Adipose tissue (tissue), 3 donors: ENCODE data around the gene UST. TPM values are rescaled to one million over a fixed set of nuclear protein-coding genes. Genes with fewer than 3 reads are reported as not detected.
"Not testable (repeated sequence)": the region's sequence is repeated elsewhere in the genome, so short reads cannot be mapped to it uniquely, and the experiment has no call there.

ENCODE experiments used
- H3K27ac ChIP-seq: one replicate; pipeline ENCODE4 v1.5.1; 2013; ENCODE audit warnings: low read depth, low read length
- WGBS, 3 donors: extraction: QIAGEN DNeasy Blood & Tissue Kit; methylation state at CpG; one replicate each; pipeline ENCODE4 v1.1.7; 2013; 5-methylcytosine and 5-hydroxymethylcytosine counted together
- polyA plus RNA-seq, 3 donors: library from polyadenylated mRNA; stranded (reverse); fragments of 200-250 nt; gene quantifications; one replicate each; pipeline ENCODE4 v1.2.3, GENCODE V29; 2013
- donor health status: healthy with polysubstance abuse.
- donor health status: Bipolar disorder and iron deficiency.
- donor health status: healthy.

Gene UST
- polyA plus RNA-seq, 3 donors = 2.4 to 17.9 (median 6.5) TPM

GRCh38 chr6:148989585-148989984 lies 242.8 kb downstream of the UST start:
- 81 to 89% (median 81%) methylated on average over 1 of the region's 1 CpG for WGBS, 3 donors
- no peak overlapping the region for H3K27ac ChIP-seq

GRCh38 chr6:148990403-148990802 lies 243.6 kb downstream of the UST start:
- H3K27ac ChIP-seq = no peak overlapping the region
- 47 to 71% (median 51%) methylated on average over 6 of the region's 6 CpGs for WGBS, 3 donors

DNA sequence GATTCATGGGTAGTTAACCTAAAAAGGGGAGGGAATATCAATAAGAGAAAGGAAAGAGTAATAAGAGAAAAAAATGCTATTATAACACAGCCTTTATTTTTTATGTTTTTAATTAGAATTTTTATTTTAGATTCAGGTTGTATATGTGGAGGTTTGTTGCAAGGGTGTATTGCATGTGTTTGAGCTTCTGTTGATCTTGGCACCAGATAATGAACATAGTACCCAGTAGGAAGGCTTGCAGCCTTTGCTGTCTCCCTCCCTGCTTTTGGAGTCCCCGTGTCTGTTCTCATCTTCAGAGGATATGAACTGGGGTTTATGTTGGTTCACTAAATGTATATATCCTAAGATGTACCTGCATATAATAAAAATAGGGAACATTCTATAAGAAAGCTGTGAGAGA lies 250.0 kb downstream of the UST start:
- 70 to 83% (median 76%) methylated on average over 1 of the region's 1 CpG for WGBS, 3 donors
- no peak overlapping the region for H3K27ac ChIP-seq

GRCh38 chr6:148997865-148998264 lies 251.0 kb downstream of the UST start:
- H3K27ac ChIP-seq = no peak overlapping the region
- WGBS, 3 donors = 65 to 80% (median 67%) methylated on average over 3 of the region's 3 CpGs

- 91 to 97% (median 92%) methylated on average over 4 of the region's 4 CpGs for WGBS, 3 donors
- H3K27ac ChIP-seq = no peak overlapping the region
Measured at GRCh38 chr6:148998704-148999103, 251.9 kb downstream of the UST start.

GRCh38 chr6:148999501-148999900 lies 252.7 kb downstream of the UST start:
- WGBS, 3 donors = 11 to 62% (median 30%) methylated on average over 1 of the region's 1 CpG
- H3K27ac ChIP-seq = no peak overlapping the region

- WGBS, 3 donors = 28 to 72% (median 30%) methylated on average over 3 of the region's 3 CpGs
- H3K27ac ChIP-seq = no peak overlapping the region
Measured at GRCh38 chr6:148999929-149000468, 253.2 kb downstream of the UST start.

- no peak overlapping the region for H3K27ac ChIP-seq
Measured at GRCh38 chr6:149001422-149001821, 254.6 kb downstream of the UST start.

DNA sequence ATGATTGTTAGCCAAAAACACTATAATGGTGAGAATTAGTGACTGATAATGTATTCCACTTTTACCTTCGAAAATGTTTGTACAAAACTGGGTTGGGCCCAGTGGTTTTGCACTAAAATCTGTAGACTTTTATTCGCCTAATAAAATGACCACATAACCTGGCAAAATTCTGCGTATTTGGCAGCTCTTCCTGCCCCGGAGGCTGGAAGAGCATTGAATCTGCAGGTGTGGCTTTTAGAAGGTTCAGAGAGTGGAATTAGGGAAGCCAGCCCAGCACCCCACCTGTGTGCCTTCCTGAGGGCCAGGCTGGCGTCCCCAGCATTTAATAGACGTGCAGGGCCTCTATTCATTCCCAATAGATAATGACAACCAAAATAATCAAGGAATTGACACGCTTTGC lies 256.7 kb downstream of the UST start:
- WGBS, 3 donors = 81 to 94% (median 93%) methylated on average over 7 of the region's 7 CpGs
- no peak overlapping the region for H3K27ac ChIP-seq

GRCh38 chr6:149004664-149005063 lies 257.8 kb downstream of the UST start:
- no peak overlapping the region for H3K27ac ChIP-seq
- 91 to 95% (median 94%) methylated on average over 4 of the region's 4 CpGs for WGBS, 3 donors

DNA sequence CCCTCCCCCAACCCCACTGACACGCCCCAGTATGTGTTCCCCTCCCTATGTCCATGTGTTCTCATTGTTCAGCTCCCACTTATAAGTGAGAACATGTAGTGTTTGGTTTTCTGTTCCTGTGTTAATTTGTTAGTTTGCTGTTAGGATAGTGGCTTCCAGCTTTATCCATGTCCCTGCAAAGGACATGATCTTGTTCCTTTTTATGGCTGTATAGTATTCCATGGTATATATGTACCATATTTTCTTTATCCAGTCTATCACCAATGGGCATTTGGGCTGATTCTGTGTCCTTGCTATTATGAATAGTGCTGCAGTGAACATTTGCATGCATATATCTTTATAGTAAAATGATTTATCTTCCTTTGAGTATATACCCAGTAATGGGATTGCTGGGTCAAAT lies 259.4 kb downstream of the UST start:
- H3K27ac ChIP-seq = not testable (repeated sequence)
- 89 to 100% (median 100%) methylated on average over 1 of the region's 1 CpG for WGBS, 3 donors

- WGBS, 3 donors = 77 to 98% (median 96%) methylated on average over 3 of the region's 3 CpGs
- no peak overlapping the region for H3K27ac ChIP-seq
Measured at GRCh38 chr6:149006671-149007070, 259.8 kb downstream of the UST start.

GRCh38 chr6:149007846-149008245 lies 261.0 kb downstream of the UST start:
- WGBS, 3 donors = 32 to 70% (median 48%) methylated on average over 2 of the region's 2 CpGs
- H3K27ac ChIP-seq = no peak overlapping the region

- WGBS, 3 donors = 69 to 94% (median 92%) methylated on average over 2 of the region's 2 CpGs
- no peak overlapping the region for H3K27ac ChIP-seq
Measured at GRCh38 chr6:149008741-149009140, 261.9 kb downstream of the UST start.

- 71 to 91% (median 76%) methylated on average over 6 of the region's 6 CpGs for WGBS, 3 donors
- H3K27ac ChIP-seq = no peak overlapping the region
Measured at GRCh38 chr6:149012040-149012545, 265.3 kb downstream of the UST start.

DNA sequence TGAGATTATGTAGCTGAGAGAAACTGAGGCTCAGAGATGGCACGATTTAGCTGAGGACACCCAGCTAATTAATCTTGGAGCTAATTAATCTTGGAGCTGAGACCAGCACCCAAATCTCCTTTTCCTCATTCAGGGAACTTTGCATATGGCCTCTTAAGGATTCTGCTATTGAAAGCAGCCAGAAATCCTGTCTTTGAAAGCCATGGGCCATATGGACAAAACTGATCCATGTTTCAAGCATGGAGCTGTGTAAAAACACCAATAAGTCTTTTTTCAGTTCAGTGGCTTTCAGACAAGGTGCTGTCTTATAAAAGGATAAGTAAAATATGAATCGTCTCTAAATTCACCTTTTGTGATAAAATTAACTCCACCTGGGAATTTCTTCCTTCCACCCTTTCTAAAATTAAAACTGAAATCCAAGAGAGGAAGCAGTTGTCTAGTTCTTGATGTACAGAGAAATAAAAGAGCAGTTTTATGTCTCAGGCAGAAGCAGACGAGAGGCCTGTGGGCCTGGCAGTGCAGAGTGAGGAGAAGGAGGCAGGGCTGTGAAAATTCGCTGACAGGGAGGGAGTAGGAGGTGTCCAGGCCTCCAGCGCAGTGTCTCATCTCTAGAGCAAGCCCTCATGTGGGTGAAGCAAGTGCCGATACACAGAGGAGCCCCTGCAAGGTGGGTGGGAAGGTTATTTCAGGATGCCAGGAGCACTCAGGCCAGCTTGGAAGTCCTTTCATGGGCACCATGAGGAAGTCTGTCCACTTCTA lies 266.9 kb downstream of the UST start:
- 61 to 87% (median 65%) methylated on average over 6 of the region's 6 CpGs for WGBS, 3 donors
- no peak overlapping the region for H3K27ac ChIP-seq

DNA sequence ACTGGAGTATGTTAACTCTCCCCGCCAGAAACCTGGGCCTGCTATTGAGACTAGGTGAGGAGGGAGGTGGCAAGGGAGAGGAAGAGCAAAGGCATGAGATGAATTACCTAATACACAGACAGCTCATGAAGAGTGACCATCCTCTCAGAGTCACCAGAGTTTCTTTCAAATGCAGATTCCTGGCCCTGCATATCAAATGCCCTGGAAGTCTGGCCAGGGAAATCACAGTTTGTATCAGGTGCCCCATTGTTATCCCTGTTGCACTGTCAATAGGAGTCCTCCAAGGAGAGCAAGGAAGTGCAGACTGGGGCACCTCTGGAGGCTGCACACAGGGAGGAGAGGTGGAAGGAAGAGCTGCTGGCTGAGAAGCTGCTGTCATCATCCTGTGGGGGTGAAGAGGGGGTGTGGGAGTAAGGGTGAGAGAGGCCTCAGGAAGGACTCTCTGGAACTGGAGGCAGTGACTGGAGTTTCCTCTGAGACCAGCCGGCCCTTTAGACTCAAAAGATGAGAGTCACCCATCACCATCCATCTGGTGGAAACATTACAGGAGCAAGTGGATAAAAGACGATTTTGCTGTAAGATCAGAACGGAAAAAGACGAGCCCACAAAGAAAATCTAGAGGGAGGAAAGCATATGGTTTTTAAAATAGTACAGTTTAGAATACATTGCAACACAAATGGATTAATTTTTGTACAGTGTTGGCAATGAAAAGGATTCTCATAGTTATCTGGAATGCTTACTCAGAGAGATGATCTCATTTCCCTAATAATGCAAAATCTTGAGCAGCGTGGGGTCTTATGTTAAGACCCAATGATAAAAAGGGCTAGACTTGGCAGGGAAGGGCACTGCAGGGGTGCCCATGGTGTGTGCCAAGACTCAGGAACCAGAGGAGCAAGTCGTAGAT lies 268.1 kb downstream of the UST start:
- WGBS, 3 donors = 45 to 62% (median 48%) methylated on average over 7 of the region's 7 CpGs
- H3K27ac ChIP-seq = no peak overlapping the region

GRCh38 chr6:149015535-149016525 lies 269.0 kb downstream of the UST start:
- 53 to 86% (median 62%) methylated on average over 9 of the region's 9 CpGs for WGBS, 3 donors
- no peak overlapping the region for H3K27ac ChIP-seq
